Gastroesophageal sphincter (tissue), 3 donors: ENCODE data around the gene MS4A4E.

ENCODE experiments used
- POLR2A ChIP-seq, 2 donors: fragments of 450-650 bp; IDR thresholded peaks; one replicate each; pipeline ENCODE4 v1.6.1; 2017; ENCODE audit warnings: antibody characterized with exemption in 2 of 2, mild to moderate bottlenecking in 2 of 2, moderate library complexity in 1 of 2
- POLR2AphosphoS5 ChIP-seq: sonication (generic); formaldehyde crosslinking; IDR thresholded peaks from one replicate; pipeline ENCODE4 v1.6.1; 2017; ENCODE audit warnings: antibody characterized with exemption
- TF ChIP-seq, protein P1 (sequence below), 4 experiments: fragments of 200-600 bp in 2 of 4; fragments of 450-650 bp in 2 of 4; sonication (generic) in 1 of 4; IDR thresholded peaks; one replicate each; pipeline ENCODE4 v1.5.1; 2017 to 2019; ENCODE audit warnings: antibody characterized with exemption in 4 of 4, mild to moderate bottlenecking in 2 of 4, moderate library complexity in 2 of 4

DNA sequence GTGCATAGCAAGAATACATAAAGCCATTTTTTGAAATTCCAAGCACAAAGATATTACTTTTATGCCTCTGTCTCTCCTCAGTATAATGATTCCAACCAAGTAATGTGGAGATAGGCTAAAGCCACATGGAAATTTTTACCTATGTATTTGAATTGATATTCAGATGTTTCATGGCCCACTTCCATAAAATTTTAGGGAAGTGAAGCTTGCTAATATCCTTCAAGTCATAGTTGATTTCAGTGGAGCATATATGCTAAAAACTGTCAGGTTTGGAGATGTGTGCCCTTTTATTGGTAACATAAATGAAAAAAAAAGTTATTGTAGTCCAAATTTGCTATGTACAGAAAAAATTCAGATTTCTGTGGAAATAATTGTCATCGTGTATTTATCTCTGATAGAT is 12.3 kb downstream of the MS4A4E start:
- TF ChIP-seq, protein P1, sequence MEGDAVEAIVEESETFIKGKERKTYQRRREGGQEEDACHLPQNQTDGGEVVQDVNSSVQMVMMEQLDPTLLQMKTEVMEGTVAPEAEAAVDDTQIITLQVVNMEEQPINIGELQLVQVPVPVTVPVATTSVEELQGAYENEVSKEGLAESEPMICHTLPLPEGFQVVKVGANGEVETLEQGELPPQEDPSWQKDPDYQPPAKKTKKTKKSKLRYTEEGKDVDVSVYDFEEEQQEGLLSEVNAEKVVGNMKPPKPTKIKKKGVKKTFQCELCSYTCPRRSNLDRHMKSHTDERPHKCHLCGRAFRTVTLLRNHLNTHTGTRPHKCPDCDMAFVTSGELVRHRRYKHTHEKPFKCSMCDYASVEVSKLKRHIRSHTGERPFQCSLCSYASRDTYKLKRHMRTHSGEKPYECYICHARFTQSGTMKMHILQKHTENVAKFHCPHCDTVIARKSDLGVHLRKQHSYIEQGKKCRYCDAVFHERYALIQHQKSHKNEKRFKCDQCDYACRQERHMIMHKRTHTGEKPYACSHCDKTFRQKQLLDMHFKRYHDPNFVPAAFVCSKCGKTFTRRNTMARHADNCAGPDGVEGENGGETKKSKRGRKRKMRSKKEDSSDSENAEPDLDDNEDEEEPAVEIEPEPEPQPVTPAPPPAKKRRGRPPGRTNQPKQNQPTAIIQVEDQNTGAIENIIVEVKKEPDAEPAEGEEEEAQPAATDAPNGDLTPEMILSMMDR (IDR thresholded peaks at IDR 0.05) = no peak
- no peak for TF ChIP-seq POLR2A (IDR thresholded peaks at IDR 0.05)
- TF ChIP-seq POLR2AphosphoS5 = no peak
